Liver (tissue), 3 donors: ENCODE data around the gene EDEM1.

ENCODE experiments used
- CTCF ChIP-seq: fragments of 150-350 bp; IDR thresholded peaks from 2 replicates; pipeline ENCODE4 v1.5.1; 2017; ENCODE audit warnings: improper control_type of control experiment, low read depth, low read length; ENCODE audit not compliant: missing input control
- FOXA1 ChIP-seq: IDR thresholded peaks from 2 replicates; pipeline ENCODE4 v1.6.1; 2016; ENCODE audit warnings: antibody characterized with exemption
- NR2F2 ChIP-seq: IDR thresholded peaks from 2 replicates; pipeline ENCODE4 v1.6.1; 2016; ENCODE audit warnings: antibody characterized with exemption
- RAD21 ChIP-seq, 2 donors: IDR thresholded peaks; 2 replicates each; pipeline ENCODE4 v1.6.1; 2016; ENCODE audit warnings: antibody characterized with exemption in 2 of 2, mild to moderate bottlenecking in 2 of 2
- REST ChIP-seq: IDR thresholded peaks from 2 replicates; pipeline ENCODE4 v1.6.1; 2016; ENCODE audit warnings: antibody characterized with exemption, mild to moderate bottlenecking
- TAF1 ChIP-seq: conservative IDR thresholded peaks from 2 replicates; pipeline ENCODE4 v1.6.1; 2016; ENCODE audit warnings: antibody characterized with exemption, mild to moderate bottlenecking
- donor health status: healthy.
- donor health status: healthy.

GRCh38 chr3:5181469-5182141, 5.9 kb upstream of the EDEM1 start:
- no peak for TF ChIP-seq TAF1
- TF ChIP-seq REST: no peak
- TF ChIP-seq RAD21 (IDR thresholded peaks at IDR 0.05): no peak
- TF ChIP-seq FOXA1: no peak
- TF ChIP-seq CTCF: no peak
- no peak for TF ChIP-seq NR2F2
